ENCODE measurements around the gene SYP.

The SYP gene

GRCh38 chrX:49161632-49162031 is 38.4 kb downstream of the SYP start:
- Histone ChIP-seq H3K4me1 (ENCODE audit: insufficient read depth, low read length) (peaks cover 35% of the 10 kb centered on the region), H3K9me3 (ENCODE audit: insufficient read depth, low read length, severe bottlenecking) (no peaks in the 10 kb centered on the region), H3K79me2 (ENCODE audit: insufficient read depth, low read length) (no peaks in the 10 kb centered on the region), H3K36me3 (ENCODE audit: insufficient read depth, low read length) (no peaks in the 10 kb centered on the region), H3K27me3 (ENCODE audit: insufficient read depth, low read length, poor library complexity) (no peaks in the 10 kb centered on the region), H3K9ac (ENCODE audit: low read depth, low read length) (no peak overlapping the region), H3K4me3 (ENCODE audit: low read depth in 1 of 2, low read length in 2 of 2) (no peak overlapping the region), H3K4me2 (ENCODE audit: insufficient read depth, low read length) (no peak overlapping the region), H2AFZ (ENCODE audit: low read depth, low read length) (no peak overlapping the region), H4K20me1 (ENCODE audit: insufficient read depth, low read length) (no peaks in the 10 kb centered on the region), H3K27ac (ENCODE audit: low read length) (no peak overlapping the region)
- no peak for TF ChIP-seq CTCF (IDR thresholded peaks at IDR 0.05; ENCODE audit: borderline replicate concordance, extremely low read depth, low read length, poor library complexity, severe bottlenecking)
- TF ChIP-seq EZH2 (IDR thresholded peaks at IDR 0.05; ENCODE audit: borderline replicate concordance, low read depth, low read length, severe bottlenecking) = no peak
- DNase-seq = no peak
- no peak for ATAC-seq (ENCODE audit: insufficient read depth, low read depth)

- DNase-seq (no peak), ATAC-seq (ENCODE audit: insufficient read depth, low read depth) (no peak)
- peaks cover 34% of the 10 kb centered on the region for H3K4me1 ChIP-seq (ENCODE audit: insufficient read depth, low read length)
- H4K20me1 ChIP-seq (ENCODE audit: insufficient read depth, low read length) = no peaks in the 10 kb centered on the region
- H3K27me3 ChIP-seq (ENCODE audit: insufficient read depth, low read length, poor library complexity) = no peaks in the 10 kb centered on the region
- no peaks in the 10 kb centered on the region for H3K36me3 ChIP-seq (ENCODE audit: insufficient read depth, low read length)
- H3K27ac ChIP-seq (ENCODE audit: low read length) = no peak overlapping the region
- no peaks in the 10 kb centered on the region for H3K79me2 ChIP-seq (ENCODE audit: insufficient read depth, low read length)
- no peak overlapping the region for H3K4me3 ChIP-seq (ENCODE audit: low read depth in 1 of 2, low read length in 2 of 2)
- H3K4me2 ChIP-seq (ENCODE audit: insufficient read depth, low read length) = no peak overlapping the region
- no peak overlapping the region for H2AFZ ChIP-seq (ENCODE audit: low read depth, low read length)
- H3K9me3 ChIP-seq (ENCODE audit: insufficient read depth, low read length, severe bottlenecking) = no peaks in the 10 kb centered on the region
- no peak overlapping the region for H3K9ac ChIP-seq (ENCODE audit: low read depth, low read length)
- TF ChIP-seq EZH2 (IDR thresholded peaks at IDR 0.05; ENCODE audit: borderline replicate concordance, low read depth, low read length, severe bottlenecking) (no peak), CTCF (IDR thresholded peaks at IDR 0.05; ENCODE audit: borderline replicate concordance, extremely low read depth, low read length, poor library complexity, severe bottlenecking) (no peak)
Measured at GRCh38 chrX:49160908-49161307, 39.1 kb downstream of the SYP start.

- TF ChIP-seq EZH2 (IDR thresholded peaks at IDR 0.05; ENCODE audit: borderline replicate concordance, low read depth, low read length, severe bottlenecking) (no peak), CTCF (IDR thresholded peaks at IDR 0.05; ENCODE audit: borderline replicate concordance, extremely low read depth, low read length, poor library complexity, severe bottlenecking) (no peak)
- no peak for ATAC-seq (ENCODE audit: insufficient read depth, low read depth)
- Histone ChIP-seq H3K9me3 (ENCODE audit: insufficient read depth, low read length, severe bottlenecking) (no peaks in the 10 kb centered on the region), H3K79me2 (ENCODE audit: insufficient read depth, low read length) (no peaks in the 10 kb centered on the region), H3K36me3 (ENCODE audit: insufficient read depth, low read length) (no peaks in the 10 kb centered on the region), H3K27ac (ENCODE audit: low read length) (no peak overlapping the region), H2AFZ (ENCODE audit: low read depth, low read length) (no peak overlapping the region), H3K4me3 (ENCODE audit: low read depth in 1 of 2, low read length in 2 of 2) (no peak overlapping the region), H3K9ac (ENCODE audit: low read depth, low read length) (no peak overlapping the region), H3K4me1 (ENCODE audit: insufficient read depth, low read length) (peaks cover 21% of the 10 kb centered on the region), H4K20me1 (ENCODE audit: insufficient read depth, low read length) (no peaks in the 10 kb centered on the region), H3K27me3 (ENCODE audit: insufficient read depth, low read length, poor library complexity) (no peaks in the 10 kb centered on the region), H3K4me2 (ENCODE audit: insufficient read depth, low read length) (no peak overlapping the region)
- DNase-seq = no peak
Measured at GRCh38 chrX:49157194-49157593, 42.8 kb downstream of the SYP start.
